SK-N-SH (cell line): ENCODE data around the gene HVCN1. TPM values are rescaled to one million over a fixed set of nuclear protein-coding genes. Genes with fewer than 3 reads are reported as not detected.

ENCODE experiments used
- CTCF ChIA-PET: fragments of 300-600, 350-600 bp; formaldehyde crosslinking; extraction: SDS; loops from one replicate; lab custom pipeline; 2021; lab: Yijun Ruan, JAX
- POLR2A ChIA-PET: fragments of 350-600 bp; sonication (Branson Sonifier 250); formaldehyde crosslinking; extraction: SDS; loops from one replicate; lab custom pipeline; 2020; ENCODE audit warnings: antibody characterized with exemption, inconsistent platforms; lab: Yijun Ruan, JAX
- DNase-seq: peaks from one replicate; pipeline ENCODE4 v3.0.0; 2012
- H2AFZ ChIP-seq: fragments of 200-600 bp; sonication (generic); 2 replicates; pipeline ENCODE4 v1.8.1; 2016; ENCODE audit warnings: antibody characterized with exemption, mild to moderate bottlenecking, low read depth
- H3F3A ChIP-seq: fragments of 200-600 bp; sonication (generic); replicated peaks from 2 replicates; pipeline ENCODE3; 2016; ENCODE audit warnings: antibody characterized with exemption, mild to moderate bottlenecking; ENCODE audit not compliant: insufficient read depth
- H3K27ac ChIP-seq, 2 experiments: fragments of 200-500 bp in 1 of 2; fragments of 200-600 bp in 1 of 2; sonication (Bioruptor generic) in 1 of 2; sonication (generic), shearing (Covaris generic) in 1 of 2; 2 replicates each; pipeline versions ENCODE4 v1.5.1 to v1.6.1; 2014 to 2016; ENCODE audit warnings: low read depth in 2 of 2, inconsistent platforms in 1 of 2, low read length in 1 of 2, mild to moderate bottlenecking in 1 of 2, mixed read lengths in 1 of 2
- H3K27me3 ChIP-seq: fragments of 200-600 bp; sonication (generic), shearing (Covaris generic); 2 replicates; pipeline ENCODE4 v1.6.1; 2016; ENCODE audit warnings: mixed run types; ENCODE audit not compliant: insufficient read depth
- H3K36me3 ChIP-seq, 2 experiments: fragments of 200-500 bp in 1 of 2; fragments of 200-600 bp in 1 of 2; sonication (Bioruptor generic) in 1 of 2; sonication (generic) in 1 of 2; replicated peaks in 1 of 2; 2 replicates each; pipeline versions ENCODE3 to v1.5.1; 2014 to 2016; ENCODE audit warnings: low read length in 1 of 2, mild to moderate bottlenecking in 1 of 2; ENCODE audit not compliant: insufficient read depth in 2 of 2, control insufficient read depth in 1 of 2
- H3K4me1 ChIP-seq, 2 experiments: fragments of 200-500 bp in 1 of 2; fragments of 200-600 bp in 1 of 2; sonication (Bioruptor generic) in 1 of 2; sonication (generic), shearing (Covaris generic) in 1 of 2; 2 replicates each; pipeline versions ENCODE4 v1.5.1 to v1.6.1; 2014 to 2016; ENCODE audit warnings: low read depth in 1 of 2, low read length in 1 of 2, mixed run types in 1 of 2; ENCODE audit not compliant: insufficient read depth in 2 of 2, control insufficient read depth in 1 of 2
- H3K4me2 ChIP-seq: fragments of 200-600 bp; sonication (generic), shearing (Covaris generic); 2 replicates; pipeline ENCODE4 v1.6.1; 2017; ENCODE audit warnings: mixed run types
- H3K4me3 ChIP-seq, 2 experiments: fragments of 200-500 bp in 1 of 2; fragments of 200-600 bp in 1 of 2; sonication (Bioruptor generic) in 1 of 2; sonication (generic), shearing (Covaris generic) in 1 of 2; 2 replicates each; pipeline versions ENCODE4 v1.5.1 to v1.8.1; 2014 to 2016; ENCODE audit warnings: low read depth in 2 of 2, inconsistent platforms in 1 of 2, low read length in 1 of 2, mild to moderate bottlenecking in 1 of 2, mixed read lengths in 1 of 2, moderate library complexity in 1 of 2
- H3K79me2 ChIP-seq: fragments of 200-600 bp; sonication (generic); 2 replicates; pipeline ENCODE4 v1.8.1; 2017; ENCODE audit warnings: mild to moderate bottlenecking; ENCODE audit not compliant: insufficient read depth
- H3K9ac ChIP-seq: fragments of 200-600 bp; sonication (generic); 2 replicates; pipeline ENCODE4 v1.6.1; 2017; ENCODE audit warnings: mixed run types
- H3K9me2 ChIP-seq: fragments of 200-600 bp; sonication (generic); 2 replicates; pipeline ENCODE4 v1.6.1; 2017; ENCODE audit warnings: mixed run types
- H3K9me3 ChIP-seq: fragments of 200-600 bp; sonication (generic); 2 replicates; pipeline ENCODE4 v1.6.1; 2017; ENCODE audit warnings: mixed run types, mild to moderate bottlenecking, moderate library complexity
- H4K20me1 ChIP-seq: fragments of 200-600 bp; sonication (generic); 2 replicates; pipeline ENCODE4 v1.6.1; 2017; ENCODE audit warnings: mild to moderate bottlenecking, mixed run types; ENCODE audit not compliant: insufficient read depth
- CTCF ChIP-seq: fragments of 200-600 bp; sonication (generic); IDR thresholded peaks from 2 replicates; pipeline ENCODE4 v1.6.1; 2017; ENCODE audit warnings: antibody characterized with exemption, mild to moderate bottlenecking, moderate library complexity
- FOSL2 ChIP-seq: IDR thresholded peaks from 2 replicates; pipeline ENCODE4 v1.4.0; 2012; ENCODE audit warnings: low read depth, mild to moderate bottlenecking, moderate library complexity, borderline replicate concordance
- FOXM1 ChIP-seq: IDR thresholded peaks from 2 replicates; pipeline ENCODE4 v1.4.0; 2012; ENCODE audit warnings: low read depth, mild to moderate bottlenecking
- GABPA ChIP-seq: IDR thresholded peaks from 2 replicates; pipeline ENCODE4 v1.4.0; 2012; ENCODE audit warnings: low read depth, mild to moderate bottlenecking
- JUND ChIP-seq: IDR thresholded peaks from 2 replicates; pipeline ENCODE4 v1.4.0; 2012
- MEF2A ChIP-seq: IDR thresholded peaks from 2 replicates; pipeline ENCODE4 v1.4.0; 2012; ENCODE audit warnings: low read depth, borderline replicate concordance
- NRF1 ChIP-seq: IDR thresholded peaks from 2 replicates; pipeline ENCODE4 v1.6.1; 2012; ENCODE audit warnings: low read depth, mild to moderate bottlenecking, low read length
- POLR2AphosphoS5 ChIP-seq: IDR thresholded peaks from 2 replicates; pipeline ENCODE4 v1.6.1; 2012; ENCODE audit warnings: low read depth, low read length
- SMC3 ChIP-seq: IDR thresholded peaks from 2 replicates; pipeline ENCODE4 v1.6.1; 2012; ENCODE audit warnings: low read depth, low read length, improper control_type of control experiment
- TAF1 ChIP-seq: IDR thresholded peaks from 2 replicates; pipeline ENCODE4 v1.6.1; 2012; ENCODE audit warnings: low read depth, mild to moderate bottlenecking, low read length, moderate library complexity, borderline replicate concordance
- TCF12 ChIP-seq: IDR thresholded peaks from 2 replicates; pipeline ENCODE4 v1.4.0; 2012
- YY1 ChIP-seq: IDR thresholded peaks from 2 replicates; pipeline ENCODE4 v1.4.0; 2012; ENCODE audit warnings: low read depth, mild to moderate bottlenecking
- WGBS: methylation state at CpG from one replicate; pipeline ENCODE4 v1.1.6; 2017; ENCODE audit warnings: low lambda C conversion rate; 5-methylcytosine and 5-hydroxymethylcytosine counted together
- polyA plus RNA-seq, 3 experiments: library from polyadenylated mRNA; depleted of rRNA; stranded (reverse); fragments of >200 nt; gene quantifications; 2 replicates each; pipeline ENCODE4 v1.2.3, GENCODE V29; 2012
- TF ChIP-seq, protein P1 (sequence below): IDR thresholded peaks from 2 replicates; pipeline ENCODE4 v1.4.0; 2012; ENCODE audit warnings: low read depth, borderline replicate concordance

The HVCN1 gene
- polyA plus RNA-seq, 1 of the 3 experiments (the other 2 are of a cell fraction) = 0.03 TPM

DNA sequence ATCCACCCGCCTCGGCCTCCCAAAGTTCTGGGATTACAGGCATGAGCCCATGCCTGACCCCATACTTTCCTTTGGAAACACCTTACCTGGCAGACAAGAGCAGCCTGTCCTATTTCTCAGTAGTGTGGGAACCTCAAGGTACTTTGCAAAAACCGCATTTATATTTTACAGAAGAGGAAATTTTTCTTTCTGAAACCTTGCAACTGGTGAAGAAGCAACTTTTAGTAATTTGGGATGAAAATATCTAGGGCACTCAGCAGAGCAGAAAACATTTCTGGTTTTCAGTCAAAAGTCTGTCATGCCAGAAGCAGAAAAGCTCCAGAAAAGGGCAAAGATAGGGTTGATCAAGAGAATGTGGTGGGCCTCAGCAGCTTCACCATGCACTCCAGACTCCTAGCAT is 21.2 kb downstream of the HVCN1 start:
- H3K4me2 ChIP-seq = no peak overlapping the region
- DNase-seq = no peak
- H3K27ac ChIP-seq = no peak overlapping the region
- H2AFZ ChIP-seq = no peak overlapping the region
- no peak overlapping the region for H3K4me3 ChIP-seq
- WGBS = 73% methylated on average over 3 of the region's 3 CpGs
- H3K9ac ChIP-seq = no peak overlapping the region
- no peaks in the 10 kb centered on the region for H3F3A ChIP-seq
- H4K20me1 ChIP-seq = no peaks in the 10 kb centered on the region
- H3K79me2 ChIP-seq = no peaks in the 10 kb centered on the region
- no peaks in the 10 kb centered on the region for H3K36me3 ChIP-seq
- H3K27me3 ChIP-seq = no peaks in the 10 kb centered on the region
- H3K9me3 ChIP-seq = no peaks in the 10 kb centered on the region
- POLR2A ChIA-PET = no interaction called here
- no peaks in the 10 kb centered on the region for H3K4me1 ChIP-seq
- no peaks in the 10 kb centered on the region for H3K9me2 ChIP-seq
- CTCF ChIA-PET = interaction anchor here (0.6 to 1.0 kb wide), 3 partner anchors 11 to 25 kb away, joined by 3 to 4 read pairs (median 3); no protein-coding TSS in a partner anchor
- TF ChIP-seq POLR2AphosphoS5 (no peak), FOXM1 (no peak), CTCF (no peak), YY1 (no peak), NRF1 (no peak), TCF12 (no peak), SMC3 (no peak)
- TF ChIP-seq, protein P1, sequence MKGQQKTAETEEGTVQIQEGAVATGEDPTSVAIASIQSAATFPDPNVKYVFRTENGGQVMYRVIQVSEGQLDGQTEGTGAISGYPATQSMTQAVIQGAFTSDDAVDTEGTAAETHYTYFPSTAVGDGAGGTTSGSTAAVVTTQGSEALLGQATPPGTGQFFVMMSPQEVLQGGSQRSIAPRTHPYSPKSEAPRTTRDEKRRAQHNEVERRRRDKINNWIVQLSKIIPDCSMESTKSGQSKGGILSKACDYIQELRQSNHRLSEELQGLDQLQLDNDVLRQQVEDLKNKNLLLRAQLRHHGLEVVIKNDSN = no peak

GRCh38 chr12:110666892-110667291 is 22.0 kb downstream of the HVCN1 start:
- no peak for DNase-seq
- H4K20me1 ChIP-seq = no peaks in the 10 kb centered on the region
- CTCF ChIA-PET = no interaction called here

More at GRCh38 chr12:110666892-110667291, 22.0 kb downstream of the HVCN1 start:
- no peaks in the 10 kb centered on the region for H3K79me2 ChIP-seq
- no peak for TF ChIP-seq TAF1
- no peak for TF ChIP-seq GABPA
- no peak for TF ChIP-seq FOSL2
- no peak for TF ChIP-seq JUND
- TF ChIP-seq MEF2A = no peak
- TF ChIP-seq, all 33 proteins: peak for 0
- Histone ChIP-seq H3K27me3 (no peaks in the 10 kb centered on the region), H3F3A (no peaks in the 10 kb centered on the region), H3K4me1 (no peaks in the 10 kb centered on the region), H3K4me2 (no peak overlapping the region), H3K9me3 (no peaks in the 10 kb centered on the region), H3K4me3 (no peak overlapping the region), H3K9me2 (no peaks in the 10 kb centered on the region), H2AFZ (no peak overlapping the region), H3K9ac (no peak overlapping the region), H3K27ac (no peak overlapping the region), H3K36me3 (no peaks in the 10 kb centered on the region)
- 72% methylated on average over 5 of the region's 6 CpGs for WGBS
- POLR2A ChIA-PET = no interaction called here
